HG03442 (cell line): ENCODE measurements around the gene GPR143.
"Not testable (repeated sequence)": the region's sequence is repeated elsewhere in the genome, so short reads cannot be mapped to it uniquely, and the experiment has no call there.

Source experiments
- ATAC-seq: cut with Tn5 transposase; IDR thresholded peaks from one replicate; pipeline ENCODE4 v1.9.1; 2021; ENCODE audit warnings: mild to moderate bottlenecking, moderate library complexity; ENCODE audit not compliant: unreplicated experiment

The GPR143 gene

DNA sequence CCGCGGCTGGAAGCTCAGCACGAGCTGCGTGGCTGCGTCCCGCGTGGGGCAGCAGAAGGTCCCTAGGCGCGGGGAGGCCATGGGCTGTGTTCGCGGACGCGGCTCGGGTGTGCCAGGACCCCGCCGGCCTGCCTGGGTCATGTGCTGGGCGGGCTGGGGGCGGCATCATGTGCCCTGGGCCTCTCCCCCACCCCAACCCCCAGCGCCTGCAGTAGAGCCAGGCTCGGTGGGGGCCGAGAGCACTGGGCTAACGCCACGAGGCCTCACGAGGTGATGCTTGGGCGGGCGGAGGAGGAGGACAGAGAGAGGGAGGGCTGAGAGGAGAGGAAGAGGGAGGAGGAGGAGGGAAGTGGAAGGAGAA is at the start of gene GPR143:
GPR143 (minus strand) TSS at position 111 of the 361 bp plus-strand sequence; CDS start at position 81, 30 bp downstream.
- no peak for ATAC-seq

GRCh38 chrX:9811086-9811485 is 45.4 kb upstream of the GPR143 start:
- ATAC-seq: not testable (repeated sequence)

GRCh38 chrX:9809876-9810275 is 44.2 kb upstream of the GPR143 start:
- ATAC-seq: not testable (repeated sequence)

DNA sequence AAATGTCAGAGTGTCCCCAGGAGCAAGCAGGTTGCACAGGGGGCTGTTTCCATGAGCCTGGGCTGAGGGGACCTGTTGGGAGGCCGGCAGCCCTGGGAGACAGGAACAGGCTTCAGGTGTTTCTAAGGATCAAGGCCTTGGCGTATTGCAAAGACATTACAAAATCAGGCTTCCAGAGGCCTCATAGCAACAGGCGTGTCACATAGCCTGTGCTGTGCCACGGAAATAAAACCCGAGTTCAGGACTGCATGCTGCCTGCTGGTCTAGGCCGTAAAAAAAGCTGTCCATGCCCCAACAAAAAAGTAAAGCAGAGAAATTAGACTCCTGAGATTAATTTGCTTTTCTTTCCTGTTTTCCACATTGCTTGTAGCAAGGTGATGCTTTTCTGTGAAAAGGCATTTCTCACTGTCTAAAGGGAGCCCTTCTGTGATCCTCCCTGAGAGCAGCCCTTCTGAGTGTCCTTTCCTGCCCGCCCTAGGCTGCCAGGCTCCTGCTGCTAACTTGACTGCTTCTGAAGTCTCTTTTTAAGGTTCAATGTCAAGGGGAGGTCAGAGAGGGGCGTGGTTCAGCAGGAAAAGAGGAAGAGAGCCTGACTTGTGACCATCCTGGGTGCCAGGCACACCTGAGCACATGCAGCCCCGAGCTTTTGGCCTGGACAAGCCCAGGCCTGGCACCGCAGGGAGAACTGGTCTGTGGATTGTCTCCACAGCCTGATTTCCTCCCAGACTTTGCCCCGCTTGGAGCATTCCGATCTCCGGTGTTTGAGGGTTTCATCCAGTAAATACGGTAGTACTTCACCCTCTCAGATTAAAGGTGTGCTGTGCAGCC is 41.9 kb upstream of the GPR143 start:
- no peak for ATAC-seq

DNA sequence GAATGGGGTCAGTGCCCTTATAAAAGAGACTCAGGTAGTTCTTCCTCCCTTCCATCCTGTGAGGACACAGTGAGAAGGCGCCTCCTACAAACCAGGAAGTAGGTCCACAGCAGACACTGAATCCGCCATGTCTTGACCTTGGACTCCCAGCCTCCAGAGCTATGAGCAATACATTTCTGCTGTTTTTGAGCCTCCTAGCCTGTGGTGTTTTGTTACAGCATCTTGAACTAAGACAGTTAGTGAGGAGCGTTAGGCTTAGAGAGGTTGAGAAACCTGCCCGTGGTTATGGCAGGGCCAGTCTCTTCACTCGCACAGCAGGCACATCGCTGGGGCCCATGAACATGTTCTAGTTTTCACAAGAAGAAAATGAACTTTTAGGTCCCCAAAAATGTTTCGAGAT is 40.3 kb upstream of the GPR143 start:
- no peak for ATAC-seq

GRCh38 chrX:9804444-9804843 is 38.8 kb upstream of the GPR143 start:
- no peak for ATAC-seq

DNA sequence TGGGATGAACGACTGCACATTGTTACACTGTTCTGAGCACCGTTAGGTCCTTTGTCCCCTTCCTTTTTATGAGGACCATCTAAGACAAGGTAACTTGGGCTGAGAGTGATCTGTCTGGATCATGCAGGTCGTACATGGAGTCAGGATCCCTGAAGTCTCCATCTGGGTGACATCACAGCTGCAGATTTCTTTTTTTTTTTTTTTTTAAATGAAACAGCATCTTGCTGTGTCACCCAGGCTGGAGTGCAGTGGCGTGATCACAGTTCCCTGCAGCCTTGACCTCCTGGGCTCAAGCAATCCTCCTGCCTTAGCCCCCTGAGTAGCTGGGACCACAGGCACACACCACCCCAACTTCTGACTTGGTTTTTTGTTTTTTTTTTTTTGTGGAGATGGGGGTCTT is 37.1 kb upstream of the GPR143 start:
- ATAC-seq: no peak

DNA sequence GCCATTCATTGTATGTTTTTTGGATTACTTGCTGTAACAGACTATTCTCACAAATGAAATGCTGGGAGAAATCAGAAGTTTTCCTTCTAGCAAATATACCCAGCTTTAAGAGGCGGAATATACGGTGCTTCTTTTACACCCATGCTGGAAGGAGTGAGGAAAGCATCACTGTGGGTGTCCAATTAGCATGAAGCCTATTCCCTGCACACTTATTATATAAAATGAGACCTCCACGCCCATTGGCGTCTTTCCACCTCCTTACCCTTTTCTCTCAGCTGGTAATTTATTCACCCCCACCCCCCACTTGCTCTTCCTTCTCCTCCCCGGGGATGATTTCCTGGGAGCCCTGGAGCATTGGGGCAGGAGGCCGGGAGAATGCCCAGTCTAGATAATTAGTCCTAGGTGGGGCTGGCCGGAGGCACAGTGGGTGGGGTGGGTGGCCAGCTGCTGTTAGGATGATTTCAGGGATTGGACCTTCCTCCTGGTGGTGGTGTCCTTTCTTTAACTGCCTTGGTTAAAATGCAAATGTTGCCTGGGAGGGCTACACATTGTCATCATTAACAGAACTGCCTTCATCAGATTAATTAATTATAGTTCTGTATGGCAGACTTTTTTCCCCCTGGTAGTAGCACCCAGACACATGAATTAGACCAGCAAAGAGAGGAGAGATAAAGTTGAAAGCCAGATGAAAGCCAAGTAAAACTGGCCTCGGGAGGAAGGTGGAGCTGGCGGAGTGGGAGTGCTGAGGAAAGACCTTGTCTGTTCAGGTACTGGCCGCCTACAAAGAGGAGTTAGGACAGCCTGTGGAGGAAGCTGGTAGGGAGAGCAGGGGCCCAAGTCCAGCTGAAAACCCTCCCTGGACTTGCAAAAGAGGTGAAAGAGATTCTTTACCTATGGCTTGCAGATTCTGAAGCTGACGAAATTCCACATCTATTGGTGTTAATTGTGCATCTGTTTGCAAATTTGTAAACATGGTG is 32.0 kb upstream of the GPR143 start:
- no peak for ATAC-seq

DNA sequence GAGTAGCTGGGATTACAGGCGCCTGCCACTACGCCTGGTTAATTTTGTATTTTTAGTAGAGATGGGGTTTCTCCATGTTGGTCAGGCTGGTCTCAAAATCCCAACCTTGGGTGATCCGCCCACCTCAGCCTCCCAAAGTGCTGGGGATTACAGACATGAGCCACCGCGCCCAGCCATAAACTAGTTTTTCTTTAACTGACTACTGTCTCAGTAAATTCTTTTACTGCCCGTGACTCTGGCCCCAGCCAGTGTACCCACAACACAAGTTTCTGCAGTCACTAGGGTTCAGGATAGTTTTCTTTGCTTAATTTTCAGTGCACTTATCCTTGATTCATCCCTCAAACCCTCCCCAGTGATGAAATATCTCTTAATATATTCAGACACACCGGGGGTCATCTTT is 28.8 kb upstream of the GPR143 start:
- ATAC-seq: no peak

DNA sequence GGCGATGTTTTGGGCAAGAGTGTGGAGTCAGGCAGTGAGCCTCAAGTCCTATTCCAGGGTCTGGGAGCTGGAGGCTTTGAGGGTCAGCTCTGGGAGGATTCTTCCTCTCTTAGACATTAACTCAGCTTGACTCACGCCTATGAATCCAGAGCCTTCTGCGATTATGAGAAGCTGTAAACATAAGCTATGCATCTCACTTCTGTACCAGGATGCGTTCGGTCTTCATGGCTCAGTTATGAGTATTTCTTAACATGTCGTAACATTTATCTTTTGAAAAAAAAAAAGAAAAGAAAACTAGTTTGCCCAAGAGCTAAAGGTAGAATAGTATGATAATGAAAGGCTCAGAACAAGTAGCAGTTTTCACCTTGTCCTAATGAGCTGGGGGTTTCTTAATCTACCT is 25.2 kb upstream of the GPR143 start:
- no peak for ATAC-seq

GRCh38 chrX:9789555-9789954 is 23.9 kb upstream of the GPR143 start:
- no peak for ATAC-seq

GRCh38 chrX:9788911-9789310 is 23.3 kb upstream of the GPR143 start:
- no peak for ATAC-seq

GRCh38 chrX:9786798-9787635 is 21.4 kb upstream of the GPR143 start:
- no peak for ATAC-seq

DNA sequence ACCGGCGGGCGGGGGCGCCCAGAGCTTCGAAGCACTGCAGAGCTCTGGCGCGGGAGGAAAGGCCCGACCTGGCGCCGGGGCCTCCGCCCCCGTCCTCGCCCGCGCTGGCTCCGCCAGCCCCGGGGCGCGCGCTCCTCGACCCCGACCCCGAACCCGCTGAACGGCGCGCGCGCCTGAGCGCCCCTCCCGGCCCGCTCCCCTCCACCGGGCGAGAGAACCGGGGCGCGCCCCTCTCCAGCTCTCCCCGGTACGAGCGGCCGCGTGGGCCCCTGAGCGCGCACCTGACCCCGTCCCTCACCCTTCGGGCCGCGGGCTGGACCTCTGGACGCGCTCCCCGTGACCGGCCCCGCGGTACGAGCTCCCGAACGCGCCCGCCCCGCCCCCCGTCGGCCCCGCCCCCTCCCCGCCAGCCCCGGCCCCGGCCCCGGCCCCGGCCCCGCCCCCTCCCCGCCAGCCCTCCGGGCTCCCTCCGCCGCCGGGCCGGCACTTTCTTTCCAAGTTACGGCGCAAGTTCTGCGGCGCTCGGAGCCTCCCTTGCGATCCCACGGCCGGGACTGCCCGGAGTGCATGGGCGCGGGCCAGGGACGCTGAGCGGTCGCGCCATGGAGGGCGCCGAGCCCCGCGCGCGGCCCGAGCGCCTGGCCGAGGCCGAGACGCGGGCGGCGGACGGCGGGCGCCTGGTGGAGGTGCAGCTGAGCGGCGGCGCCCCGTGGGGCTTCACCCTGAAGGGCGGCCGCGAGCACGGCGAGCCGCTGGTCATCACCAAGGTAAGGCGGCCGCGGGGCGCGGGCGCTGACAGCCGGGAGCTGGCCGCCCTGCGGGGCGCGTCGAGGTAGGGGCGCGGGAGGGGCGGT is 20.5 kb upstream of the GPR143 start, which contains the start of gene SHROOM2:
SHROOM2 (plus strand) TSS at position 486 of the 854 bp plus-strand sequence; CDS start at position 603, 117 bp downstream.
- no peak for ATAC-seq

DNA sequence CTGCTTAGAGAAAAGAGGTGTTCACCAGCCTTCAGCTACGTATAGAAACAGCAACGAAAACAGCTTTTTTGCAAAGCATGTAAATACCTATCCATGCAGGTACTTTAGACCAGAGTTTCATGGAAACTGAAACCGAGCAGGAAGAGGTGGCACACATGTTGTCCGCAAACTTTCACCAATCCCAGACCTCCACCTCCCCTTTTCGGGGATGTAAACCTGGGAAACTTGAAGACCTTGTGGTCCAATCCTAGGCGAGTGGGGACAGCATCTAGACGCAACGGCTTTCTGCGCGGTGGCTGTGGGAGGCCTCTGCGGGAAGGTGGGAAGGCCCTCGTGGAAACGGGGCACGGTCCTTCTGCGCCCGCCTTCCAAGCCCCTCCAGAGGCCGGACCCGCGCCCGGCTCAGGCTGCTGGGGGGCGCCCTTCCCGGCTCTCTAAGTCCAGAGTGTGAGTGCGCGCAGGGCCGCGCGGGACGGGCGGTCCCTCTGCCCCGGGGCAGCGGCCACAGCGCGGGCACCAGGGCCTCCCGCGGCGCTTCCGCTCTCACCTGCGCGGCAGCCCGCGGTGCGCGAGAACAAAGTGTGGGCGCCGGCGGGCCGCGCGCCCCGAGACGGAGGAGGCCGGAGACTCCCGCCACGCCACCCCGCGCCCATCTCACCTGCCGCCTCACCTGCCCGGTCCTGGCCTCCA is 19.8 kb upstream of the GPR143 start:
- ATAC-seq: no peak

- ATAC-seq: no peak
Observed at GRCh38 chrX:9784332-9784731, 18.7 kb upstream of the GPR143 start.

DNA sequence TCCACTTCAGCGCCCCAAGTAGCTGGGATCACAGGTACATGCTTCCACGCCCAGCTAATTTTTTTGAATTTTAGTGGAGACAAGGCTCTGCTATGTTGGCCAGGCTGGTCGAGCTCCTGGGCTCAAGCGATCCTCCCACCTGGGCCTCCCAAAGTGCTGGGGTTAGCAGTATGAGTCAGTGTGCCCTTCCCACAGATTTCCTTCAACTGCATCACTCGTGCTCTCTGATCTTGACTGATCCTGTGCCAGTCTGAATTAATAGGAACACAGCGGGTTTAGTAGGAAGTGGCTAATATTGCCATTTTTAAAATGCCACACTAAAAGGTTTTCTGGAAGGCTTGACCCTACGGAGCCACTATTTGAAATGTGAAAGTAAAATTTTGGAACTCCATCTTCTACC is 16.3 kb upstream of the GPR143 start:
- ATAC-seq: no peak

- ATAC-seq: no peak
Observed at GRCh38 chrX:9775930-9776329, 10.3 kb upstream of the GPR143 start.

DNA sequence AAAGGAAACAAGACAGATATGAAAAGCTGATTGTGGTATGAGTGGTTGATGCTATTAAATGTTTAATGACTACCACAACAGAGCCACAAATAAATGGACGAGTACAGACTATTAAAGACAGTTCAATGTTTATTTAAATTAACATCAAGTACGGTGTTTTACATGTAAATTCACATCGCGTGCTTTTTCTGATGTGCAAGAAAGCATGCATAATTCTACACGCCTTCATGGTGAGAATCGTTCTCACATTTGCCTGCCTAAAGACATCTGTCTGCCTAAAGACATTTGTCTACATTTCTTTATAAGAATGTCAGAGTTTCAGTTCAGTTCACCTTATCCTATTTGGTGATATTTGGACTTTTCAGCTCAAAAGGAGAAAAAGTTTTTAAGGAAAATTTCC is 7.3 kb upstream of the GPR143 start:
- ATAC-seq: no peak
